GM10266 (cell line): Measurements from ENCODE around the gene PAXX.

Experiments
- DNase-seq: peaks from one replicate; pipeline ENCODE4 v3.0.0; 2012; ENCODE audit errors: extremely low spot score
- CTCF ChIP-seq: IDR thresholded peaks from 2 replicates; pipeline ENCODE4 v1.5.1; 2012; ENCODE audit warnings: mild to moderate bottlenecking, low read depth; ENCODE audit not compliant: control insufficient read depth, insufficient read depth; ENCODE audit errors: missing control alignments

PAXX gene

GRCh38 chr9:137039611-137040366, 47.6 kb downstream of the PAXX start:
- TF ChIP-seq CTCF: no peak
- DNase-seq: no peak

GRCh38 chr9:137040568-137040967, 48.3 kb downstream of the PAXX start:
- DNase-seq: no peak
- TF ChIP-seq CTCF: no peak

GRCh38 chr9:137041124-137041523, 48.9 kb downstream of the PAXX start:
- TF ChIP-seq CTCF: no peak
- DNase-seq: no peak

- no peak for TF ChIP-seq CTCF
- no peak for DNase-seq
Observed at GRCh38 chr9:137042751-137043727, 50.8 kb downstream of the PAXX start.
